ENCODE measurements around the gene C9orf153.

DNA sequence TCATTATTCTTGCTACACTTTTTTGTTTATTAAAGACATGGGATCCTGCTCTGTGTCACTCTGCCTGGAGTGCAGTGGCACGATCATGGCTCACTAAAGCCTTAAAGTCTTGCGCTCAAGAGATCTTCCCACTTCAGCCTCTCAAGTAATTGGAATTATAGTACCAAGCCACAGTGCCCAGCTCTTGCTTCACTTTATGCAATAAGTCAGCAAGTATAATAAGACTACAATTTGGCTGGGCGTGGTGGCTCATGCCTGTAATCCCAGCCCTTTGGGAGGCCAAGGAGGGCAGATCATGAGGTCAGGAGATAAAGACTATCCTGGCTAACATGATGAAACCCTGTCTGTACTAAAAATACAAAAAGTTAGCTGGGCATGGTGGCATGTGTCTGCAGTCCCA, 5.9 kb downstream of the C9orf153 start:
- TF ChIP-seq, protein P1, sequence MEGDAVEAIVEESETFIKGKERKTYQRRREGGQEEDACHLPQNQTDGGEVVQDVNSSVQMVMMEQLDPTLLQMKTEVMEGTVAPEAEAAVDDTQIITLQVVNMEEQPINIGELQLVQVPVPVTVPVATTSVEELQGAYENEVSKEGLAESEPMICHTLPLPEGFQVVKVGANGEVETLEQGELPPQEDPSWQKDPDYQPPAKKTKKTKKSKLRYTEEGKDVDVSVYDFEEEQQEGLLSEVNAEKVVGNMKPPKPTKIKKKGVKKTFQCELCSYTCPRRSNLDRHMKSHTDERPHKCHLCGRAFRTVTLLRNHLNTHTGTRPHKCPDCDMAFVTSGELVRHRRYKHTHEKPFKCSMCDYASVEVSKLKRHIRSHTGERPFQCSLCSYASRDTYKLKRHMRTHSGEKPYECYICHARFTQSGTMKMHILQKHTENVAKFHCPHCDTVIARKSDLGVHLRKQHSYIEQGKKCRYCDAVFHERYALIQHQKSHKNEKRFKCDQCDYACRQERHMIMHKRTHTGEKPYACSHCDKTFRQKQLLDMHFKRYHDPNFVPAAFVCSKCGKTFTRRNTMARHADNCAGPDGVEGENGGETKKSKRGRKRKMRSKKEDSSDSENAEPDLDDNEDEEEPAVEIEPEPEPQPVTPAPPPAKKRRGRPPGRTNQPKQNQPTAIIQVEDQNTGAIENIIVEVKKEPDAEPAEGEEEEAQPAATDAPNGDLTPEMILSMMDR (IDR thresholded peaks at IDR 0.05), result no peak
- no peak for TF ChIP-seq EP300 (IDR thresholded peaks at IDR 0.05)

All from tibial nerve (tissue), 4 donors.